H1 (cell line): ENCODE measurements around the gene LRP1. TPM values are rescaled to one million over a fixed set of nuclear protein-coding genes. Genes with fewer than 3 reads are reported as not detected.

Source experiments
- CTCF ChIA-PET: fragments of 300-600 bp; sonication (Branson Sonifier 250); formaldehyde crosslinking; loops from one replicate; lab custom pipeline; 2021; ENCODE audit not compliant: partially characterized antibody; lab: Charles Lee
- POLR2A ChIA-PET: fragments of 300-600 bp; sonication (Branson Sonifier 250); formaldehyde crosslinking; loops from one replicate; lab custom pipeline; 2021; ENCODE audit warnings: inconsistent platforms; ENCODE audit not compliant: partially characterized antibody; lab: Charles Lee
- DNase-seq, 2 experiments: peaks; one replicate each; pipeline versions ENCODE4 v3.0.0 to v3.0.0-alpha.2; 2010 to 2022; ENCODE audit warnings: low spot score in 2 of 2, low read depth in 1 of 2, mixed read lengths in 1 of 2
- FAIRE-seq: peaks from 2 replicates; lab custom pipeline; 2011; peaks lifted over from hg19 to GRCh38; lab: Jason Lieb, UNC
- H2AFZ ChIP-seq: 2 replicates; pipeline ENCODE4 v1.8.1; 2012; ENCODE audit warnings: low read length, inconsistent platforms
- H2AK5ac ChIP-seq: 2 replicates; pipeline ENCODE4 v1.6.1; 2013; ENCODE audit warnings: low read depth, low read length
- H2BK120ac ChIP-seq: replicated peaks from 2 replicates; pipeline ENCODE3; 2013; ENCODE audit warnings: low read depth, low read length, inconsistent platforms
- H2BK12ac ChIP-seq: 2 replicates; pipeline ENCODE4 v1.6.1; 2013; ENCODE audit warnings: low read depth, low read length
- H2BK15ac ChIP-seq: 2 replicates; pipeline ENCODE4 v1.6.1; 2013; ENCODE audit warnings: low read length
- H2BK20ac ChIP-seq: 2 replicates; pipeline ENCODE4 v1.6.1; 2013; ENCODE audit warnings: low read length
- H2BK5ac ChIP-seq: 2 replicates; pipeline ENCODE4 v1.6.1; 2013; ENCODE audit warnings: low read depth, low read length
- H3K14ac ChIP-seq: 2 replicates; pipeline ENCODE4 v1.6.1; 2013; ENCODE audit warnings: inconsistent platforms; ENCODE audit not compliant: insufficient read length
- H3K18ac ChIP-seq: 2 replicates; pipeline ENCODE4 v1.6.1; 2013; ENCODE audit warnings: low read length; ENCODE audit errors: extremely low read depth
- H3K23ac ChIP-seq: 2 replicates; pipeline ENCODE4 v1.6.1; 2013; ENCODE audit warnings: inconsistent platforms; ENCODE audit not compliant: insufficient read length
- H3K23me2 ChIP-seq: 2 replicates; pipeline ENCODE4 v1.6.1; 2013; ENCODE audit warnings: low read depth, low read length
- H3K27ac ChIP-seq: 2 replicates; pipeline ENCODE4 v1.6.1; 2011; ENCODE audit warnings: low read depth, low read length, inconsistent platforms
- H3K27me3 ChIP-seq, 4 experiments: replicated peaks in 1 of 4; 1 replicate in 1 of 4; 2 replicates in 3 of 4; pipeline versions ENCODE4 v1.6.1 to v1.8.1; 2011 to 2013; ENCODE audit warnings: low read length in 3 of 4, mild to moderate bottlenecking in 3 of 4, inconsistent platforms in 2 of 4, mixed read lengths in 2 of 4, moderate library complexity in 1 of 4; ENCODE audit not compliant: control insufficient read depth in 3 of 4, insufficient read depth in 3 of 4; ENCODE audit errors: extremely low read depth in 1 of 4
- H3K36me3 ChIP-seq, 4 experiments: 2 replicates each; pipeline versions ENCODE4 v1.6.1 to v1.8.1; 2011 to 2013; ENCODE audit warnings: mild to moderate bottlenecking in 4 of 4, low read length in 3 of 4, moderate library complexity in 2 of 4, control low read depth in 1 of 4, inconsistent platforms in 1 of 4; ENCODE audit not compliant: insufficient read depth in 4 of 4, control insufficient read depth in 2 of 4
- H3K4ac ChIP-seq: replicated peaks from 2 replicates; pipeline ENCODE3; 2013; ENCODE audit warnings: low read length, low read depth, mixed read lengths, inconsistent platforms; ENCODE audit not compliant: insufficient read length
- H3K4me1 ChIP-seq, 4 experiments: replicated peaks in 1 of 4; 1 replicate in 1 of 4; 2 replicates in 3 of 4; pipeline versions ENCODE4 v1.6.1 to v1.8.1; 2011 to 2013; ENCODE audit warnings: low read length in 3 of 4, inconsistent platforms in 2 of 4, mixed read lengths in 1 of 4; ENCODE audit not compliant: insufficient read depth in 4 of 4, control insufficient read depth in 3 of 4
- H3K4me2 ChIP-seq, 2 experiments: 2 replicates each; pipeline versions ENCODE4 v1.6.1 to v1.8.1; 2011 to 2013; ENCODE audit warnings: low read depth in 2 of 2, low read length in 2 of 2, control low read depth in 1 of 2, inconsistent platforms in 1 of 2, mild to moderate bottlenecking in 1 of 2; ENCODE audit not compliant: insufficient read depth in 1 of 2
- H3K4me3 ChIP-seq, 4 experiments: fragments of 200-600, 300-600 bp in 1 of 4; sonication (generic), shearing (Covaris generic), sonication (Bioruptor Twin) in 1 of 4; 2 replicates each; pipeline versions ENCODE4 v1.5.1 to v1.8.1; 2011 to 2016; ENCODE audit warnings: low read length in 4 of 4, low read depth in 3 of 4, control low read depth in 2 of 4, inconsistent platforms in 2 of 4, mild to moderate bottlenecking in 2 of 4, mixed read lengths in 1 of 4, moderate library complexity in 1 of 4; ENCODE audit not compliant: insufficient read depth in 2 of 4; ENCODE audit errors: extremely low read depth in 1 of 4
- H3K56ac ChIP-seq: replicated peaks from 2 replicates; pipeline ENCODE3; 2013; ENCODE audit warnings: low read depth, mild to moderate bottlenecking, mixed read lengths, low read length, inconsistent platforms; ENCODE audit not compliant: insufficient read length
- H3K79me1 ChIP-seq: 2 replicates; pipeline ENCODE4 v1.6.1; 2013; ENCODE audit warnings: low read depth, low read length, control low read depth
- H3K79me2 ChIP-seq, 2 experiments: 2 replicates each; pipeline versions ENCODE4 v1.6.1 to v1.8.1; 2012 to 2013; ENCODE audit warnings: low read length in 2 of 2, mild to moderate bottlenecking in 2 of 2, inconsistent platforms in 1 of 2; ENCODE audit not compliant: insufficient read depth in 2 of 2, control insufficient read depth in 1 of 2
- H3K9ac ChIP-seq, 4 experiments: replicated peaks in 1 of 4; 1 replicate in 1 of 4; 2 replicates in 3 of 4; pipeline versions ENCODE4 v1.6.1 to v1.8.1; 2011 to 2013; ENCODE audit warnings: low read depth in 3 of 4, low read length in 3 of 4, control low read depth in 2 of 4, mild to moderate bottlenecking in 2 of 4, moderate library complexity in 2 of 4, inconsistent platforms in 1 of 4; ENCODE audit errors: extremely low read depth in 1 of 4
- H3K9me3 ChIP-seq, 2 experiments: 2 replicates each; pipeline versions ENCODE4 v1.6.1 to v1.8.1; 2012 to 2013; ENCODE audit warnings: mild to moderate bottlenecking in 2 of 2, moderate library complexity in 2 of 2, control low read depth in 1 of 2, inconsistent platforms in 1 of 2, low read depth in 1 of 2, low read length in 1 of 2, mixed read lengths in 1 of 2; ENCODE audit not compliant: insufficient read depth in 2 of 2
- H4K20me1 ChIP-seq, 2 experiments: replicated peaks in 1 of 2; 2 replicates each; pipeline versions ENCODE3 to v1.8.1; 2011 to 2013; ENCODE audit warnings: inconsistent platforms in 2 of 2, low read length in 2 of 2, mild to moderate bottlenecking in 1 of 2; ENCODE audit not compliant: insufficient read depth in 2 of 2, control insufficient read depth in 1 of 2
- H4K5ac ChIP-seq: 2 replicates; pipeline ENCODE4 v1.6.1; 2013; ENCODE audit warnings: low read length, low read depth, mixed read lengths, inconsistent platforms; ENCODE audit not compliant: insufficient read length
- H4K8ac ChIP-seq: 2 replicates; pipeline ENCODE4 v1.8.0; 2013; ENCODE audit warnings: mild to moderate bottlenecking, moderate library complexity, low read length, inconsistent platforms; ENCODE audit not compliant: insufficient read depth; ENCODE audit errors: extremely low read depth
- H4K91ac ChIP-seq: replicated peaks from 2 replicates; pipeline ENCODE3; 2013; ENCODE audit warnings: low read length, mixed read lengths, inconsistent platforms; ENCODE audit not compliant: insufficient read length
- CBX5 ChIP-seq: fragments of 300-800, 300-1000 bp; sonication (generic); IDR thresholded peaks from 2 replicates; pipeline ENCODE4 v1.7.1; 2016; ENCODE audit warnings: antibody characterized with exemption, low read length, low read depth
- CHD2 ChIP-seq: IDR thresholded peaks from 2 replicates; pipeline ENCODE4 v1.6.1; 2012; ENCODE audit warnings: low read length, improper control_type of control experiment
- CTCF ChIP-seq, 3 experiments: IDR thresholded peaks; 1 replicate in 2 of 3; 2 replicates in 1 of 3; pipeline versions ENCODE4 v1.5.1 to v1.6.1; 2011; ENCODE audit warnings: low read length in 3 of 3, mild to moderate bottlenecking in 3 of 3, inconsistent platforms in 2 of 3, low read depth in 1 of 3, moderate library complexity in 1 of 3; ENCODE audit not compliant: insufficient read depth in 1 of 3; ENCODE audit errors: control extremely low read depth in 1 of 3
- TBP ChIP-seq: IDR thresholded peaks from 2 replicates; pipeline ENCODE4 v1.6.1; 2011; ENCODE audit warnings: low read depth, low read length, improper control_type of control experiment
- WGBS, 2 experiments: shearing (Covaris generic) in 1 of 2; methylation state at CpG; one replicate each; pipeline versions ENCODE4 v1.1.6 to v1.1.7; 2013 to 2015; ENCODE audit warnings: low lambda C conversion rate in 2 of 2, mixed read lengths in 2 of 2, inconsistent platforms in 1 of 2, low coverage in 1 of 2, missing lambda C conversion rate in 1 of 2; ENCODE audit not compliant: insufficient replicate concordance in 2 of 2, insufficient coverage in 1 of 2, insufficient read length in 1 of 2; ENCODE audit errors: extremely low coverage in 1 of 2, missing lambda C conversion rate in 1 of 2; 5-methylcytosine and 5-hydroxymethylcytosine counted together
- polyA plus RNA-seq, 7 experiments: library from polyadenylated mRNA; depleted of rRNA in 3 of 7; stranded (reverse) in 5 of 7; unstranded in 2 of 7; fragments of >200 nt in 5 of 7; fragments of 200-250 nt in 2 of 7; gene quantifications; 1 replicate in 5 of 7; 2 replicates in 1 of 7; 4 replicates in 1 of 7; pipeline versions ENCODE4 v1.2.1 to v1.2.3, GENCODE V29; 2011 to 2013; ENCODE audit warnings: missing spikeins in 2 of 7, mixed read lengths in 2 of 7
- total RNA-seq: library from RNA; stranded (reverse); fragmentation: NEBNext Ultra II Directional; extraction: Animal tissue kit (Norgen Biotek cat#: 25700); gene quantifications from 2 replicates; pipeline ENCODE4 v1.2.1, GENCODE V29; 2021

LRP1 gene
- total and polyA plus RNA-seq, 2 of the 8 experiments (the other 6 are each of a cell fraction or from before 2014, with no cell fraction given) = 35.3 to 92.5 TPM

- CTCF ChIA-PET = interaction anchor here (0.6 to 15.7 kb wide), 8 partner anchors 13 to 76 kb away, joined by 3 to 325 read pairs (median 6); partner anchors contain the start of gene NAB2
These were observed 22.1 kb upstream of the LRP1 start for GRCh38 chr12:57106021-57106708.

More at GRCh38 chr12:57106021-57106708, 22.1 kb upstream of the LRP1 start:
- no peak overlapping the region for H2BK15ac ChIP-seq
- FAIRE-seq = no peak
- no peak for TF ChIP-seq TBP
- TF ChIP-seq CTCF (IDR thresholded peaks at IDR 0.05; ENCODE audit: control extremely low read depth in 1 of 3, insufficient read depth in 1 of 3, low read depth in 1 of 3, low read length in 3 of 3) = no peak
- no peak for TF ChIP-seq CHD2
- no peak for TF ChIP-seq CBX5
- TF ChIP-seq, all 59 proteins: peak for 0
- Histone ChIP-seq H3K56ac (no peak overlapping the region), H2AFZ (no peak overlapping the region), H2AK5ac (no peak overlapping the region), H3K18ac (no peak overlapping the region), H4K5ac (no peak overlapping the region), H4K91ac (no peak overlapping the region), H3K9me3 (no peaks in the 10 kb centered on the region), H3K79me1 (no peaks in the 10 kb centered on the region), H2BK12ac (no peak overlapping the region), H3K27ac (no peak overlapping the region), H3K4me1 (peaks cover 0 to 16% (median 10%) of the 10 kb centered on the region in 4 experiments; a peak in 6 of 7 replicates), H4K20me1 (no peaks in the 10 kb centered on the region), H3K23me2 (peaks cover 7% of the 10 kb centered on the region; the same call in 1 of the 2 replicates), H3K9ac (no peak overlapping the region), H2BK120ac (no peak overlapping the region), H3K4ac (no peak overlapping the region), H2BK5ac (no peak overlapping the region), H3K23ac (no peak overlapping the region), H3K27me3 (no peaks in the 10 kb centered on the region), H2BK20ac (no peak overlapping the region), H3K4me2 (no peak overlapping the region), H3K14ac (no peak overlapping the region), H3K4me3 (no peak overlapping the region), H3K79me2 (no peaks in the 10 kb centered on the region), H3K36me3 (peaks cover 0 to 9% (median 4%) of the 10 kb centered on the region in 4 experiments; a peak in 2 of 8 replicates), H4K8ac (no peak overlapping the region)
- POLR2A ChIA-PET = interaction anchor here (1.6 to 13.0 kb wide), 4 partner anchors 11 to 37 kb away, joined by 4 to 352 read pairs (median 12); partner anchors contain the start of genes LRP1 and NAB2
- 88% methylated on average over 9 of the region's 9 CpGs; no CpG with 5 or more reads in 1 of the 2 experiments for WGBS, 2 experiments
- DNase-seq = no peak
